Activated CD4-positive, alpha-beta T cell treated with anti-CD3 and anti-CD28 coated beads, Interleukin-2, amount 50 U/mL, for 48 hours (primary cell): ENCODE measurements around the gene ZNF665.
"Not testable (repeated sequence)": the region's sequence is repeated elsewhere in the genome, so short reads cannot be mapped to it uniquely, and the experiment has no call there.

Experiments
- DNase-seq, 2 experiments: peaks; one replicate each; pipeline ENCODE4 v3.0.0-alpha.2; 2020

ZNF665 gene

DNA sequence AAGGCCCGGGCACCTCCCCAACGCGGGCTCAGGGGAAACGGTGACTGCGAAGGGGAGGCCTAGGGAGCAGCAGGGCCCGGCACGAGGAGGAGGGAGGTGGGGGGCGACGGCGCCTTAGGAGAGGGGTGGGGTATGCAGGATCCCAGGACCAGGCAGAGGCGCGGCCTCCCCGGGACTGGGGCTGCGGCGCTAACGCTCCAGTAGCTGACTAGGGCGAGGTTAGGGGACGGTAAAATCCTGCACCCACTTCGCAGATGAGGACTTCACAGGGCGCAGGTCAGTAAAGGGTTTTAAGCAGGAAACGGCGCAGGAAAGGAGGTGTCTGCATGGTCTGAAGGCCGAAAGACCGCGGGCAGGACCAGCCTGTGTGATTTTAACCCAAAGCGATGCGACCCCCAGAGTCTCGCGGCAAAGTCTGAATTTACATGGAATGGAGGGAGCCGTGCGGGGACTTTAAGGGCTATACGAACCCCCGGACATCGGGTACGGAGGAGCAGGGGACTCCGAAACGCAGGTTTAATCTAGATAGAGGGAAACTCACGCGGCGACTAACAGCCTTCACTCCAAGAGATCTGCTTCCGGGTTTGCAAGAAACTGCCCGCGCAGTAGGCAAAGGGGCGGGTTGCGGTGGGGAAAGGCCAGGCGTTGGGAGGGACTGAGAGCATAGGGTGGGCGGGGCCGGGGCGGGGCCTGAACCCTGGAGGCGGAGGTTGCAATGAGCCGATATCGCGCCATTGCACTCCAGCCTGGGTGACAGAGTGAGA, at the start of gene ZNF665:
Gene ZNF665 (minus strand): TSS at position 588 of the 764 bp plus-strand sequence. CDS start 10,460 bp downstream, outside the sequence.
- DNase-seq: peak; percentile 71 to 76

DNA sequence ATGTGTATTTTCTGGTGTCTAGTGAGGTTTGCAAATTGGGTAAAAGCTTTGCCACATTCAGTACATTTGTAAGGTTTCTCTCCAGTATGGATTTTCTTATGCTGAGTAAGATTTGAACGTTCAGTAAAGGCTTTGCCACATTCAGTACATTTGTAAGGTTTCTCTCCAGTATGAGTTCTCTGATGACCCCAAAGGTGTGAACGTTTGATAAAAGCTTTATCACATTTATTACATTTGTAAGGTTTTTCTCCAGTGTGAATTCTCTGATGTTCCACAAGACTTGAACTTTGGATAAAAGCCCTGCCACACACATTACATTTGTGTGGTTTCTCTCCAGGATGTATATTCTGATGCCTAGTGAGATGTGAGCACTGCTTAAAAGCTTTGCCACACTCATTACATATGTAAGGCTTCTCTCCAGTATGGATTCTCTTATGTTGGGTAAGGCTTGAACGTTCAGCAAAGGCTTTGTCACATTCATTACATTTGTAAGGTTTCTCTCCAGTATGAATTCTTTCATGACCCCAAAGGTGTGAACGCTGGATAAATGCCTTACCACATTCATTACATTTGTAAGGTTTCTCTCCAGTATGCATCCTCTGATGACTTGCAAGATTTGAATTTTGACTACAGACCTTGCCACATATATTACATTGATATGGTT, 44.1 kb upstream of the ZNF665 start:
- DNase-seq: no peak

GRCh38 chr19:53224606-53225005, 31.4 kb upstream of the ZNF665 start:
- no peak for DNase-seq

- DNase-seq: not testable (repeated sequence)
Observed at GRCh38 chr19:53222716-53223115, 29.6 kb upstream of the ZNF665 start.

GRCh38 chr19:53212703-53213320, 19.7 kb upstream of the ZNF665 start:
- no peak for DNase-seq

DNA sequence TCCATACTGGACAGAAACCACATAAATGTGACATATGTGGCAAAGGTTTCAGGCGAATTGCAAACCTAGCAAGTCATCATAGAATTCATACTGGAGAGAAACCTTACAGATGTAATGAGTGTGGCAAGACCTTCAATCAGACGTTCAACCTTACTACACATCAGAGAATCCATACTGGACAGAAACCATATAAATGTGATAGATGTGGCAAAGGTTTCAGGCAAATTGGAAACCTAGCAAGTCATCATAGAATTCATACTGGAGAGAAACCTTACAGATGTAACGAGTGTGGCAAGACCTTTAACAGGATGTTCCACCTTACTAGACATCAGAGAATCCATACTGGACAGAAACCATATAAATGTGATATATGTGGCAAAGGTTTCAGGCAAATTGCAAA, 18.4 kb upstream of the ZNF665 start:
- DNase-seq: not testable (repeated sequence)

DNA sequence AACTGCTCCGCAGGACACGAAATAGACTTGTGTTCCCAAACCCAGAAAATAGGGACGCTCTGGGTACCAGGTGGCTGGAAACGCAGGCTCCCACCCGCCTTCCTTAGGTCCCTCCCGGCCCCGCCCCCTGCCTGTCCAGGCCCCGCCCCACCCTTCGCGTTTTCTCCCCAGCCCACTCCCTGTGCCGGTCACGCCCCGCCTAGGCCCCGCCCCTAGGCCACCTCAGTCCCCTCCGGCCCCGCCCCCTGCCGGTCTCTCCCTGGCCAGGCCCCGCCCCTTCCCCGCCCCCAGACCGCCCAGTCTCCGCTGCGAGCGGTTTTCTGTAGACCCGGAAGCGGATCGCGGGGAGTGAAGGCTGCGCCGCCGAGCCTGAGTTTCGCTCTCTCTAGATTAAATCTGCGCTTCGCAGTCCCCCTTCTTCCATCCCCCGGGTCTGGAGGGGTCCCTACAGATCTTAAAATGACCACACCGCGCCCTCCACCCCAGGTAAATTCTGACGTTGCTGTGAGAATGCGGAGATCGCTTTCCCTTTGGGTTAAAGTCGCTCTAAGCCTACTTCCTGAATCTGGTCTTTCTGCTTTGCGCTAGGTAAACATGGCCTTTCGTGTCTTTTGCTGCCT, 3.7 kb upstream of the ZNF665 start:
- DNase-seq: peak; percentile 95 to 97

- peak; percentile 65 to 72 for DNase-seq
Observed at GRCh38 chr19:53195265-53195903, 2.2 kb upstream of the ZNF665 start.

DNA sequence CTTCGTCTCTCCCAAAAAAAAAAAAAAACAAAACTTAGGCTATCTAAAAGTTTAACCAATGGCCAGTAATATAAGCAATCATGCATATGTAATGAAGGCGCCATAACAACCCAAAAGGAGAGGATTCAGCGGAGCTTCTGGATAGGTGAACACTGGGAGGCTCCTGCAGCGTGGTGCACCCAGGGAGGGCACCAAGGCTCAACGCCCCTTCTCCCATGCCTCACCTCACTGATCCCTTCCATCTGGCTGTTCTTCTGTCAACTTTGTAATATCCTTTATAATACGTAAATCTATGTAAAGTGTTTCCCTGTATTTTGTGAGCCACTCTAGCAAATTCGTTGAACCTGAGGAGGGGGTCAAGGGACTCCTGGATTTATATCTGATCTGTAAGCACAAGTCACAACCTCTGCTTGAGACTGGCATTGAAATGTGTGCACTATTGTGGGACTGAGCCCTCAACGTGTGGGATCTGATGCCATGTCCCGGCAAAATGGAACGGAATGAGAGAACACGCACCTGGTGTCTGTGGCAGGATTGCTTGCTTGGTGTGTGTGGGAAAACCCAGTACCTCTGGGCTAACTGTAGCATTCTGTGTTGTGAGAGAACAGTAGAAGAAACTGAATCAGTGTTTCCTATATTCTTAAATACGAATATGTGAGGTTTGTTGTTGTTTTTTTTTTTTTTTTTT, 521 bp upstream of the ZNF665 start:
- no peak for DNase-seq

DNA sequence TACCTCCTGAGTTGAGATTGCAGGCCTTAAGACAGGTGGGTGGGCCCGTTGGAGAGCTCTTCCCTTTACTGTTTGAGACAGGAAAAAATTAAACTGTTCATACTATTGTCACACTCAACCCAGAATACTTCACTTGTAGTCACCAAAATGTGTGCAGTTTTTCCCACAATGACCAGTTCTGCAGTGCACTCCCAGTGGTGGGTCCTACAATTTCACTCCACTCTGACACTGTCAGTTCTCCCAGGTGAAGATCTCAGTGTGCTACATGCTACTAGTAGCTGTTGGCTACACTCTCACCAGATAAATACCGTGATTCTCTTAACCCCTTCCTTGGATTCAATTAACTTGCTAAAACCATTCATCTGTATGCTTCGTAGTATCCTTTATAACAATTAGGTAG, 2.9 kb downstream of the ZNF665 start:
- no peak for DNase-seq

DNA sequence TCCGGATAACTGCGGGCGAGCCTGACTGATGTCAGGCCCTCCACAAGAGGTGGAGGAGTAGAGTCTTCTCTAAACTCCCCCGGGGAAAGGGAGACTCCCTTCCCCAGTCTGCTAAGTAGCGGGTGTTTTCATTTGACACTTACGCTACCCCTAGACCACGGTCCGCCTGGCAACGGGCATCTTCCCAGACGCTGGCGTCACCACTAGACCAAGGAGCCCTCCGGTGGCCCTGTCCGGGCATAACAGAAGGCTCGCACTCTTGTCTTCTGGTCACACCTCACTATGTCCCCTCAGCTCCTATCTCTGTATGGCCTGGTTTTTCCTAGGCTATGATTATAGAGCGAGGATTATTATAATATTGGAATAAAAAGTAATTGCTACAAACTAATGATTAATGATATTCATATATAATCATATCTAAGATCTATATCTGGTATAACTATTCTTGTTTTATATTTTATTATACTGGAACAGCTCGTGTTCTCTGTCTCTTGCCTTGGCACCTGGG, 3.4 kb downstream of the ZNF665 start:
- not testable (repeated sequence) for DNase-seq

- not testable (repeated sequence) for DNase-seq
Observed at GRCh38 chr19:53185155-53185882, 7.8 kb downstream of the ZNF665 start.

DNA sequence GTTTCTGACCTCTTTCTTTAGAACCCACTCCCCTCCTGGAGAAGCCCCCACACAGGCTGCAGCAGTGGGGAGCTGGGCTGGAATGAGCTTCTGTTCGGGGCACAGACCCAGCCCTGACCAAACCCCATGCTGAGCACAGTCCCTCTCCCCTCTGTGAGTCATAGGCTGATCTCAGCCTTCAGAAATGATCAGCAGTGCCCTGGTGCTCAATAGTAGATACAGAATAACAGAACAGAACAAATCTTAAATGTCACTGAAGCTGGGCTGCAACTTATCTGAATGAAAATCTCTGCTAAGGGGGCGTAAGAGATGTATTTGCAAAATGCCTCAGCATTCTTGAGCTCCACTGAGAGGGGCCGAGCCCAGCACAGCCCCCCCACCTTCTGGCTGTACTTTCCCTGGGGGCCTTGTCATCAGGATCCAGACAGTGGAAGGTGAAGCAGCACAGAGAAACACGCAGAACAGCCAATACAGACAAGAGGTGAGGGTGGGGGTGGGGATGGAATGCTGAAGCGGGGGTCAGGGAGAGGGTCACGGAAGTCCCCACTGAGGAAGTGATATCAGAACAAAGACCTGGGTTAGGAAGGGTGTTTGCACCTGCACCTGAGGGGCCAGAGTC, 9.9 kb downstream of the ZNF665 start:
- DNase-seq: no peak

DNA sequence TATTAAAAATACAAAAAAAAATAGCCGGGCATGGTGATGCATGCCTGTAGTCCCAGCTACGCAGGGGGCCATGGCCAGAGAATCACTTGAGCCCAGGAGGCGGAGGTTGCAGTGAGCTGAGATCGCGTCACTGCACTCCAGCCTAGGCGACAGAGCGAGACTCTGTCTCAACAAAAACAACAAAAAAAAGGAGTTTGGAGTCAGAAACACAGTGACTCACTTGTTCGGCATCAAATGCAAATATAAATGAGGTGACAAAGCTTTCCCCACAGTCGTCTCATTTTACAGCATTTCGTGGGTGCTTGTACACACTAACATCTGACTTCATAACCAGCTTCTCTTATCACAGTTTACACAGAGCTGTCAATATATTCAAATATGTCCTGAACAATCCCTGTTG, 11.0 kb downstream of the ZNF665 start:
- no peak for DNase-seq

GRCh38 chr19:53177986-53178385, 15.2 kb downstream of the ZNF665 start:
- DNase-seq: no peak

GRCh38 chr19:53172889-53173288, 20.3 kb downstream of the ZNF665 start:
- no peak for DNase-seq

DNA sequence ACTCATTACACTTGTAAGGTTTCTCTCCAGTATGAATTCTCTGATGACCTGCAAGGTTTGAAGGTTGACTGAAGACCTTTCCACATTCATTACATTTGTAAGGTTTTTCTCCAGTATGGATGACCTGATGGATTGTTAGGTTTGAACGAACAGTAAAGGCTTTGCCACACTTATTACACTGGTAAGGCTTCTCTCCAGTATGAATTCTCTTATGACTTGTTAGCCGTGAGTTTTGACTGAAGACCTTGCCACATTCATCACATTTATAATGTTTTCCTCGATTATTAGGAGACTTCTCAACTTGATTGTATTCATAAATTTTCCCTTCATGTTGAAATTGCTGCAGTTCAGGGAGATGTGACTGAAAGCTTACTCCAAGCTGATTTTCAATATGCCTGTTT, 27.5 kb downstream of the ZNF665 start:
- no peak for DNase-seq

DNA sequence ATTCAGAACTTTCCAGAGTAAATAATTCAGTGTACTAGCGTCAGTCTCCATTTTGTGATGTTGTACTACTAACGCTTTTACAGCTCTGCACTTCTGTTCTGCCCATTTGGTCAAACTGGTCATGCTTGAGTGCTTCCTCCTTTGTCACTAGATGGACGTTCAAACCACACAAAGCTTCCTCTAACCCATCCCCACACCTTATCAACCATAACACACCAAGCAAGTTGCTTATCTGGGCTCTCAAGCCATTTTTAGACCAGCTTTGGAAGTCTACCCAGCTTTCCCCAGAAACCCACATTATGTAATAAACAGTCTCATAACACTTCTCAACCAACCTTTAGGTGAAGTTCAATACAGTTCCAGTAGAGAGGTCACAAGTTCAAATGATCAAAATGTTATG, 32.0 kb downstream of the ZNF665 start:
- no peak for DNase-seq

- DNase-seq: no peak
Observed at GRCh38 chr19:53160350-53160749, 32.8 kb downstream of the ZNF665 start.

- DNase-seq: peak; percentile 32 to 44
Observed at GRCh38 chr19:53158119-53158656, 35.0 kb downstream of the ZNF665 start.

- no peak for DNase-seq
Observed at GRCh38 chr19:53157626-53158025, 35.5 kb downstream of the ZNF665 start.
